ENCODE measurements around the gene SCFD2.

SCFD2 gene

DNA sequence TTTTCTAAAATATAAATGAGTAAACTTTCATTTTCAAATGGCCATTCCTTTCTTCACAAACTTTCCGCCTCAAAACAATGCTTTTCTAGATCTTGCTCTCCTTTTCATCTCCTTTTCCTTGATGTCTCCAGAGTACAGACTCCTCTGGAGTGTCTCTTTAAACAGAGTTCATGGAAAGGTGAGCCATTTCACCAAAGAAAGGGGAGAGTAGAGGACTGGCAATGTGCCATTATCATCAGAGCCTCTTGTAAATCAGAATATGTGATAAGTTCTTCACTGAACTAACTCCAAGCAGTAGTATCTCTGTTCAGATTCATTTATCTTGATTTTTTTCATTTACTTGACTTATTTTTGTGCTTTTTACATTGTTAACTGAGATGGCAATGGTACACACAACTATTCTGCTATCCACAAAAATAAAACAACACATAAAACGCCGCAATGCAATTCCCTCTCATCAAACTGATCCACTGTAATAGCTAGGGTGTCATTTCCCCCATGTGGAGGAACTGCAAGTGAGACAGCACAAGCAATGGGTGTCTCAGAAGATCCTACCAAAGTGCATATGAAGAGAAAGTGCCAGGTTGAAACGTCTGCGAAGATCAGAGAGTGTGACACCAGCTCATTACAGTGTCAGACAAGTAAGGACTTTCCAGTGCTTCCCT lies 378.3 kb downstream of the SCFD2 start:
- no peak for DNase-seq (ENCODE audit: low spot score)

DNA sequence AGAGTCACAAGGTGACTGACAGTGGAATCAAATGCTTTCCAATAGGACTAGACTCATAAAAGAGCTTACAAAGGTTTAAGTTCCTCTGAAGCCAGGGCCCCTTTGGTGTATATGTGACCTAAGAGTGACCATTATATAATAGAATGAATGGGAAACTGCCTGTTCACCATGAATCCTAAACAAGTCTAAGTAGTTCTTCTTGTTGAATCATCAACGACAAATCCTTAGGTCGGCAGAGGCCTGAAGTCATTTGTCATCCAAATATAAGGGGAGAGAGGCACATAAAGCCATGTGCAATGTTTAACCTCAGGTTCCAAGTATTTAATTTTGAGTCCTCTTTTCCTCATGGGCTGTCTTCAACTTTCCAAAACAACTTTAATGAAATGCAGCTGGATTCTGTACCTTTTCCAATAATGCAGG lies 381.4 kb downstream of the SCFD2 start:
- DNase-seq (ENCODE audit: low spot score): no peak

DNA sequence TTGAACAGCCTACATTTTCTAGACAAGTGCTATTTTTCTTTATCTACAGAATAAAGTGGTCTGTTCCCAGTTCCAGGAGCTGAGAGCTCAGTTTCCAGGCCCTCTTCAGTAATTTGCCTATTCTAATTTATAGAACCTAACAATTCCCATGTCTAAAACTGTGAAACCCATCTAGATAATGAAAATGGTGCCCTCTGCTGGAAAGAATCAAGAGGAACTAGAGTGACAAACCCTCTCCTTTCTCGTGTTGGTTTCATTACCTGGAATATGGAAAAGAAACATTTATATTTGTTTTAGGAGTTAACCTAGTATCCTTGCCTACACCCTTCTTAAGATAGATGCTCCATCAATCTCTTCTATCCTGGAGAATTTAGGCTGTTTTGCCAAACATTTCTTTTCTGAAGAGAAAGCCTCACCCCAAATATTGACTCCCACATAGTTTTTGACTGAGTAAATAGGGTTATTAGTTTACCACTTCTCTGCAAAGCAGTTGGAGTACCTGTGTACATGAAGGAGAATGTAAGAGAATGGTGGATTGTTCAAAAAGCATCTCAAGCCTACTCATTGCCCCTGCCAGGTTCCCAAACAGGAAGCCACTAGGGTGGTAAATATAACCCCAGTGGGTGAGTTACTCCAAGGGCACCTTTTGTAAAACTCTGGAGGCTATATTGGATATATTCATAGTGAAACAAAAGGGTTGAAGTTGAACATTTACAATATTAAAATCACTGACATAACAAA lies 382.1 kb downstream of the SCFD2 start:
- peak; percentile 47 for DNase-seq (ENCODE audit: low spot score)

DNA sequence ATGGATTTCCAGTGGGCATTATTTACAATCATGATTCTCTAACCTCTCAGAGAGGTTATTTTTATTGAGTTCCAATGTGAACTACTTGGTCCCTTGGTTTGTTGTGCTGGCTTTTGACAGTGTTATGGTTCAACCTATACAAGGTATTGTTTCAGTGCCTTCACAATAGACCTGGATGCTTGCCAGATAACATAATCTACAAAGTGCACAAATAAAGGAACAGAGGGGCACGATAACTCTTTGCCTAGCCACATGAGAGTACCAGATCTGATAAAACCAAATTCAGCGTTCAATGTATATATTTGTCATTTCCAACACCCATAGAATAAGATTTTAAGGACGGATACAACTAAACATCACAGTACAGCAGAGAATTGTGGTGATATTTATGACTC lies 382.9 kb downstream of the SCFD2 start:
- DNase-seq (ENCODE audit: low spot score): no peak

DNA sequence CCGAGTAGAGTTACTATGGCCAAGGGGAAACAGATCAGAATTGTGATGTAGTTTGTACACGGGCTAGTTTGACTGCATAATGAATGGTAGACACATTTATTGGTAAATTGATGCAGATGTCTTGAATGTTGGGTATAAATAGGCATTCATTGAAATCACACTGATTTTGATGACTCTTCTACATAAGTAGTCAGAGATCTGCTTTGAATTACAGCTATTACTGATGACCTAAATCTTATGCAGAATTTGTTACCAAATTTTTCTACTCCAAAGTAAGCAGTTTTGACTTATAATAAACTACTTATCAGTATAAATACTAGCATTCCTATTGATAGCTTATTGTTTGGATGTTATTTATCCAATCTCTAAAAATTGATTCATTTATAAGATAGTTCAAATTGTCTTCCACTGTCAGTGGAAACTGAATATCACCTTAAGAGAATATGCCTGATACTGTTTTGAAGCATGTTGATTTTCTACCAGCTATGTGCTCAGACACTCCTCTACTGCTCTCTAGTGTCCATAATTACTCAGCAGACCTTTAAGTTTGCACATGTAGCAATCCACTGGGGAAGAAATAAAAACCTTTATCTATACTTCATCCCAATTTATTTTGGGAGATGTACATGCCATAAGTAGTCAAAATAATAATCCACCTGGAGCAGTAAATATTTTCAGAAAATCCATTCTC lies 383.5 kb downstream of the SCFD2 start:
- peak; percentile 40 for DNase-seq (ENCODE audit: low spot score)

DNA sequence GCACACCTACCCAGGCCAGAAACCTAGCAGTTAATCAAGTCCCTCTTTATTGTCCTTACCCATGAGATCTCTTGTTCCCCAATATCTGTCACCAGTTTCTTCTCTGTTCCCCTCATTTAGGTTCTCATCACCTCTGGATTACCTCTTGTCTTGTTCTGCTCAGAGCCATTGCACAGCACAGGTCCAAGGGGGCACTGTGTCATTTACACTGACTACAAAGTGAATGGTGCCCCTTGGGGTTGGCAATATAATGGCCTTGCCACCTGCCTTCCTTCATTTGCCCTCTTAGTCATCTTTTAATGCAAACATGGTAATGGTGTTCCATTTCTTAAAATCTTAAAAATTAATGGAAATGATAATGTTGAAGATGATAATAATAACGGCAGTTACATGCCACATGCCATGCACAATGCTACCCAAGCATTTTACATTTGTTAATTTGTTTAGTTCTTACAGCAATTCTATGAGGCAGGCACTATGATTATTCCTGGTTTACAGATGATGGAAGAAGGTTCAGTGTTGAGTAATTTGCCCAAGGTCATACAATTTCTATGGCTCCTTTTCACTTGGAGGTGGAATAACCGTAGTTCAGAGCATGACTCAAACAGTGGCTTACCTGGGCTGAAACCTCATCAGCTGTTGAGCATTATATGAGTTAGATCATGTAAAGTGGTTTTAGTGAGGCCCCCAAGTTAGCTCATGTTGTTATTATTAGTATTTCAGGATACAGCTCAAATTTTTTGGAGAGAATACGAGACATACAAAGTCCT lies 385.9 kb downstream of the SCFD2 start:
- DNase-seq (ENCODE audit: low spot score): no peak

DNA sequence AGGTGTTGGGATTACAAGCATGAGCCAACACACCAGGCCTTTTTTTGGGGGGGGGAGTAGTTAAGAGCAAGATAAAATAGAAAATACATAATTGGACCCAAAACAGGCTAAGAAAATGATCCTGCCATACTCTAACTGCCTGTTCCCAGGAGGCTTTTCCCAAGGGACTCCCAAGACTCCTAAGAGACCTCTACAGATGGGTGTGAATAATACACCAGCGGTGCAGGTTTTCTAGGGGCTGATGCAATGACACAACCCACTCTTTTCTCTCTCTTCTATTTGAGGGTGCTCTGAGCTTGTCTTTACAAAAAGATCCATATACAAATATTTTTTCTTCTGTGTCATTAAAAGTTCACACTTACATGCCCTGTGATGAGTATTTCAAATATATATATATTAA lies 386.8 kb downstream of the SCFD2 start:
- DNase-seq (ENCODE audit: low spot score): no peak

DNA sequence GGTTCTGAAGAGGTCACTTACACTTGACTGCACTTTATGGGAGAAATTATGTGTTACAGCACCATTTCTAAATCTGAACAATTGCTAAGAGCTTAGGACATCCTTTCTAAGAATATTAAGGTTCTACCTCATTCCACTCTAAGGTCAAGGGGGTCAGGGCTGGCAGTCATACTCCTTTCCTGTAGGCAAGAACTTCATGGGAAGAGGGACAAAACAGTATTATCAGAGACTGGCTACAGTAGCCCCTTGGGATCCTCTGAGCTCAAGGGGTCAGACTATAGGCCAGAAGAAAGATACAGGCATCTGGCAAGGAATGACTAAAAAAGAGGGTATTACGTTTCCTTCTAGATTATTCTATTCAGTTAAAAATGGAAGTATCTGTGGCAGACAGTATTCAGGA lies 388.6 kb downstream of the SCFD2 start:
- no peak for DNase-seq (ENCODE audit: low spot score)

DNA sequence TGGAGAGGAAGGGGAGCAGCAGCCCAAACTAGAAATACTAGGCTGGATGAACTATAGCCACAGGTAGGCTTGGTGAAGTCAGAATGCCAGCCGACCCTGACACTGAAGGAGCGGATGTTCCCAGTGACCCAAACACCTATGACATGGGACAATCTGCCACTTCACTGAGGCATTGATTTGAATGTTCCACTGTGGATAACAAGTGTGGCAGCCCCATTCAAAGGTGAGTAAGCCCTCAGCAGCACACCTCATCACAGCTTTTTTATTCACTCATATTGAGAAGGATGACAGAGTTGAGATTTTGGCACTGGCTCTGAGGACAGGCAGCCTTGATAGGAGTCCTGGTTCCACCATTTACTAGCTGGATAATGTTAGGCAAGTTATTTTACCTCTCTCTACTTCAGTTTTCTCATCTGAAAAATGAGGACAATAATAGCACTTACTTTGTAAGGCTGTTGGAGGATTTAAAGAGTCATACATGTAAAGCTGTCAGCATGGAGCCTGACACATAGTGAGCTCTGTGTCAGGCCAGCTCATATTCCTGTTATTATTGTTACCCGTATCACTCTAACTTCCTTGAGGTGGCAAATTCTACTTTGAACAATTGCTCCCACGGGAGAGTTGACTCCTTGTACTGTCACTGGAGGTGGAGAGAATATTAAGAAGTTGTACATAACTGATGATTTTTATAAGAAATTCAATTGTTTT lies 389.2 kb downstream of the SCFD2 start:
- DNase-seq (ENCODE audit: low spot score): no peak

DNA sequence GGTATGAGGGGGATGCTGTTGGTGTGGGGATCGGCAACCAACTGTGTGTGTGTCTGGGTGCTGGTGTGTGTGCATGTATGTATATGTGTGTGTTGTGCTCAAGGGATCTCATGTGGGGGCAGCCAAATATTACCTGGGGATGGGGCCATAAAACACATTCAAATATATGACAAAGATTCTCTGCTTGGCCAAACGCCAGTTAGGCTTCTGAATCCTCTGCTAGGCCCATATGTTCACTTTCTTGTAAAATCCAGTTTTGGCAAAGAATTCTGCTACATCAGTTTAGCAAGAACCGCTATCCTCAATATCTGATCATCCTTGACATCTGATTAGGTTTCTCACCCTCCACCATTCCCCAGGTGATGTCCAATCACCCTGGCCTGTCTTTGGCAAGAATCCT lies 397.2 kb downstream of the SCFD2 start:
- no peak for DNase-seq (ENCODE audit: low spot score)

DNA sequence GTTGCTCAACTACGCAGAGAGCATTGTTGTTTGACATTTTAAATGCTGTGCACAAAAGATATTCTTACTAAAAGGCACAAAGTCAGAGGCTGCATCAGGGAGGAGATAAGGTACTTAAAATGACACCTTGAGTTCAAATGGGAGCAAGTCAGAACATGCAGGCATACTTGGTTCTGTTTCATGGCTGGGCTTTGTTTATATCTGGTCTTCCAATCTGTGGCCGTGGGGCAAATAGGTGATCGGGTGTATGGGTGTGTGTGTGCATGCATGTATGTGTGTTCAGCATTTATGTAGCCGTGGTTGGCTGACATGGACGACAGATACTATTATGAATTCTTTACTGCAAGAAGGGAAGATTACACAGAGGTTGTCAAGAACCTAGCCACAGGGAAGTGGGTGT lies 397.6 kb downstream of the SCFD2 start:
- DNase-seq (ENCODE audit: low spot score): no peak

DNA sequence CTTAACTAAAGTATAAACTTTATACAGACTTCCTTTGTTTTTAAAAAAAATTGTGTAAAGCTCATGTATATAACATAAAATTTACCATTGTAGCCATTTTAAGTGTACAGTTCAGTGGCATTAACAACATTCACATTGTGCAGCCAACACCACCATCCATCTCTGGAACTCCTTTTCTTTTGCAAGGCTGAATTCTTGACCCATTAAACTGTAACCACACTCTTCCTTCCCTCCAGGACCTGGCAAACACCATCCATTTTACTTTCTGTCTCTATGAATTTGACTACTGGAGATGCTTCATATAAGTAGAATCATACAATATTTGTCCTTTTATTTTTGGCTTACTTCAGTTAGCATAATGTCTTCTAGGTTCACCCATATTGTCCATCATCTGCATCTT lies 399.1 kb downstream of the SCFD2 start:
- no peak for DNase-seq (ENCODE audit: low spot score)

DNA sequence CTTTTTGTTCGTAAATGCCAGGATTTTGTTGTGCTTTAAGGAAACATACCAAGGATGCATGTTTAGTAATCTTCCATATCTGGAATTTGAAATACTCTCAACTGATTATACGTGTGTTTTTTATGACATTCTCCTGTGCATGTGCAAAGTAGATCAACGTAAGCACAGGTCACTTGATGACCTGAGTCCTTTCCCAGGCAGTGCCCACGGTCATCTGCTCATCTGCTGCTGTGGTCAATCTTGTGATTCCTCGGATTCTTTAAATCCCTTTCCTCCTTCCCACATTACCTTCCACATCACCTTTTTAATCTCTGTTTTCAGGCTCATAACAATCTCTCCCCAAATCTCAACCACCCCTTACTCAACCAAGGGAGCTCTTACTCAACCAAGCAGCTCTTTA lies 399.7 kb downstream of the SCFD2 start:
- no peak for DNase-seq (ENCODE audit: low spot score)

DNA sequence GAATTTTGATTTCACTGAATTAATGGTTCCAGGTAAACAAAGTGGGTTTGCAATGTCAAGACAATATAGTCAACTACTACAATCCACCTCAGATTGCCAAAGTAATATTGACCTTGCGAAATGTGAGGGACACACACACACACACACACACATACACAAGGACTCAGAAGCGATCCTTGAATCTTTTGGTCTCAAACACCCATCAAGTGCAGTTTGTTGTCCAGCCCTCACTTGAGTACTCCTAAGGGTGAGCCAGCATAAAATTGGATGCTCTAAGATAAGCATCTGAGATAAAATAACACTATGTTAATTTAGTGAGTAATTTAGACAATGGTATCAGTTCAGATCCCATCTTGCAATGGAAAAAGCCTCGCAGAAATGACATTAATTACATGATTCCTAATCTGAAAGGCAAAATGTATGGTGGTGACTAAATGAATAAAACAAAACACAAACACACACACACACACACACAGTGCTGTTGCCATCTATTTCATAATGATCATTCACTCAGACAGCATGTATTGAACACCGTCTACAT lies 401.2 kb downstream of the SCFD2 start:
- DNase-seq (ENCODE audit: low spot score): no peak

DNA sequence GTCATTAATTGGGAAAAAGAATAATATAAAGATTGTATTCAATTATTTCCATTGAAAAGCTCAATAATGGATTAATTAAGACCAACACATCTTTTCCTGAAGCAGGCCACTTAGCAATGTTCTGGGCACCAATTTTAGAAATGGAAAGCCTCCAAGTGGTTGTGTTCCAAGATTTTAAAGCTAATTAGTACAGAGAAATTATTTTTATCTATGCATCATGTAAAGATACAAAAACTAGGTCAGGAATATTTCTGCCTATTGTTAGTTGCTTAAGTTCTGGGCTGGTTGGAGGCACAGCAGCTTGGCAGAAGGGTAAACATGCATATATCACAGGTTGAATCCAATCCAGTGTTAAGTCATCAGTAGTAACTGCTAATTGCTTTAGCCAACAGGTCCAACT lies 401.9 kb downstream of the SCFD2 start:
- no peak for DNase-seq (ENCODE audit: low spot score)

DNA sequence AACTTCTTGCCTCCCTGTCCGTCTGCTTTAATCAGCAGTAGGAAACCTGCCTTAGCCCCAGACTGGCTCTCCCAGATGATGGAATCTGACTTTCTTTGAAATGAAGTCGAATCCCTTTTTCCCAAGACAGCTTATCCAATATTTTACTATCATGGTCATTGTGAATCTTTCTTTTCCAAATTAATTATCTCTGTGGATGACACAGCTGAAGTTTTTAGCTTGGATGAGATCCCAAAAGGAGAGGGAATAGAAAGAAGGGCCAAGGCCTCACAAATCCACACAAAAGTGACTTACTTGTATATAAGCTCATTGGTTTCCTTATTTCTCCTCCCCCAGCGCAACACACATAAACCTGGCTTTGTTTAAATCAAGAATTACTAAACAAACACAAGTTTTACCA lies 403.1 kb downstream of the SCFD2 start:
- DNase-seq (ENCODE audit: low spot score): no peak

DNA sequence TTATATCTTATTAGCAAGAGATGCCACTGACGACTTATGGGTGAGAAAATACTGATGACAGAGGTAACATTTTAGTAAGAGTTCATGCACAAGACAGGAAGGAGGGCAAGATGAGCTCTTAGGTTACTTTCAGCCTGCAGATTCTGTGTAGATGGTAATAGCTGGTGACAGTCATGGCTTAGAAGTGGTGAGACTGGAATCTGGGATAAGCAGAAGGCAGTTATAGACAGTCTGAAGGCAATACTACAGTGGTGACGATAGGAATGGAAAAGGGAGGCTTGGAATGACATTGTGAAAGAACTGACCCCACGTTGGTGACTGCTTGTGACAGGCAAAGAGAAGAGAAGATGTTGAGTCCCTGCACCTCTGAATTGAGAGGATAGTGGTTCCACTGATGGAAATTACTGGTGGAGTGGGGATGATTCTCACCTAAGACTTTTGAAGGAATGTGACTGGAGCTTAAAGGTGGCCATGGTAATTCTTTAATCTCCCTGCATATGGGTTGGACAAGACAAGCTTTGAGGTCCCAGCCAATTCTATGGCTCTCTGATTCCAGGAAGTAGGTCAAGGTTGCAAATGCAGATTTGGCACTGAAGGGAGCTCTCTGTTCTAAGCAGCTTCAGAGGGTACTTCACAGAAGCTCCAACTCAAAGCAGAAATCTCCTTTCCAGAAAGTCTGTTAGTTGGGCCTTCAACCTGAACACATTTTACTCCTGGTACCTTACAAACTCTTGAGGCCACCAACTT lies 404.0 kb downstream of the SCFD2 start:
- no peak for DNase-seq (ENCODE audit: low spot score)

DNA sequence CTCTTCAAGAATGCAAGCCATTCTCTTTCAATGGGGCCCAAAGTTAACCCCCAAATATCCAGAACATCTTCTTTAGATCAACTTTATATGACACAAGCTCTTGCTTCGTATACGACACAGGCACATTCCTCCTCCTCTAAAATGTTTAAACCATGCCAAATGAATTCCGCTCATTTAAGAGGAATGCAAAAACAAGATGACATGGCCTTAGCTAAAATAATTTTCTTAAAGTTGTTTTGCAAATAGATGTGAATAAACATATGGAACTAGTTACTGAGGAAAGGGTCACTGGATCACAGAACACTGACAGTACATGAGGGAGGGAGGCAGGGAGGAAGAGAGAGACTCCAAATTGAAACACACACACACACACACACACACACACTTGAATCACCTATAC lies 406.3 kb downstream of the SCFD2 start:
- DNase-seq (ENCODE audit: low spot score): no peak

DNA sequence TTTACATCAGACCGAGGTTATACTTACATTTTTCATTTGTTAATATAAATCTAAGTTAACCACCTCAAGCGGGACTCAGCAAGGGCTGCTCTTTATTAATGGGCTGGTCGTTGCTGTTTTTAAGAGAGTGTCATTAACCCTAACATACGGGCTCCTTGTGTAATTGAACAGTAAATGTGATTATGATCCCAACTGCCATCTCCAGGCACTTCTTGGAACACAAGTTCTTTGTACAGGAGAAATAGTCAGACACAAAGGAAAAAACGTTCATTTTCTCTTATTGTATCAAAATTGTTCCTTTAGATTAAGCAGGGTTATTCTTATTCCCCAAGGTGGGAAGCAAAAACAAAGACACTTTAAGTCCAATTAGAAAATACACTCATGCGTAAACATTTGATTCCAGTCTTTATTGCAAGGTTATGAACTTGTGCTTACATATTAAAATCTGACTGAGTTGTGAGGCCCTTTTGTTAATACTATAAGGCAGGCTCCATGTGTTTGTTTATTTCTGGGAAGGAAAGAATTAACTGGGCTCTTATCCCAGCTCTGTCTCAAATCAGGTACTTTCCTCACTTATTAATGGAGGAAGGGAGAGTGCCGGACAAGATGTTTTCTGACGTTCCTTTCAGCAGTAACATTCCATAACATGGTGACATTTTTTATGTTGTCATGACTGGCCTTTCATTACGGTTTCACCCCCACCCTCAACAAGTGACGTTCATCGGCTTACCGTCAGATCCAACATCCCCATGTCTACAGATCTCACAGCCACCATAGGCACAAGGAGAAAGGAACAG lies 407.8 kb downstream of the SCFD2 start:
- no peak for DNase-seq (ENCODE audit: low spot score)

DNA sequence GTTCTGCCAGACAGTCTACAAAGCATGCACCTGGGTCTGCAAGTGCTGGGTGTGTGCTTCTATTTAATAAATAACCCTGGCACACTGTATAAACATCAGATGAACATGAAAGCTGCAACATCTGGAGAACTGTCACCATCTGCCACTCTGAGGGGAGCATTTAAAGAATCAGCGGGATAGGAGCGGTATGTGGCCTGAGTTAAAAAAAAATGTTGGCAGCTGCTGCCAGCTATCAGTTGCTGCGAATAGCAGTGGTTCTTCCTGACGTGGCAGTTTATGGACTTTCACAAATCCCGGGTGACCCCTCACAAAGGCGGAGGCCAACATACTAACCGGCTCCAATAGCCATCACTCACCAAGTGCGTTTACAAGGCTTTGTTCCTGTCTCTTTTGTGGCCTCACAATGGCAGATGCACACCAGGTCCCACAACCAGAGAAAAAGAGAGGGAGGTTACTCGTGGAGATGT lies 408.6 kb downstream of the SCFD2 start:
- DNase-seq (ENCODE audit: low spot score): no peak
